Measurements from ENCODE around the gene MBOAT1.

The MBOAT1 gene

GRCh38 chr6:20233007-20233730, 20.9 kb upstream of the MBOAT1 start:
- no peak for DNase-seq

GRCh38 chr6:20232188-20232587, 19.9 kb upstream of the MBOAT1 start:
- DNase-seq = no peak

GRCh38 chr6:20230401-20231119, 18.3 kb upstream of the MBOAT1 start:
- no peak for DNase-seq

GRCh38 chr6:20229881-20230280, 17.6 kb upstream of the MBOAT1 start:
- no peak for DNase-seq

GRCh38 chr6:20227350-20227749, 15.1 kb upstream of the MBOAT1 start:
- no peak for DNase-seq

- no peak for DNase-seq
These were observed 10.9 kb upstream of the MBOAT1 start for GRCh38 chr6:20223141-20223540.

GRCh38 chr6:20221421-20221820, 9.2 kb upstream of the MBOAT1 start:
- no peak for DNase-seq

- no peak for DNase-seq
These were observed 8.1 kb upstream of the MBOAT1 start for GRCh38 chr6:20220359-20220758.

GRCh38 chr6:20217891-20218290, 5.6 kb upstream of the MBOAT1 start:
- no peak for DNase-seq

GRCh38 chr6:20217324-20217855, 5.1 kb upstream of the MBOAT1 start:
- no peak for DNase-seq

GRCh38 chr6:20215310-20215709, 3.0 kb upstream of the MBOAT1 start:
- DNase-seq = no peak

- no peak for DNase-seq
These were observed 1.1 kb upstream of the MBOAT1 start for GRCh38 chr6:20213271-20213798.

GRCh38 chr6:20211941-20212391, 303 bp downstream of the MBOAT1 start:
- DNase-seq = peak; percentile 30

GRCh38 chr6:20211037-20211940, 980 bp downstream of the MBOAT1 start:
- no peak for DNase-seq

- no peak for DNase-seq
These were observed 2.1 kb downstream of the MBOAT1 start for GRCh38 chr6:20210158-20210557.

GRCh38 chr6:20208687-20209378, 3.4 kb downstream of the MBOAT1 start:
- DNase-seq = no peak

GRCh38 chr6:20207088-20207418, 5.2 kb downstream of the MBOAT1 start:
- no peak for DNase-seq

- no peak for DNase-seq
These were observed 6.5 kb downstream of the MBOAT1 start for GRCh38 chr6:20205722-20206161.

- DNase-seq = no peak
These were observed 7.8 kb downstream of the MBOAT1 start for GRCh38 chr6:20204512-20204894.

- DNase-seq = no peak
These were observed 8.4 kb downstream of the MBOAT1 start for GRCh38 chr6:20203561-20204511.

GRCh38 chr6:20202699-20203302, 9.5 kb downstream of the MBOAT1 start:
- no peak for DNase-seq

All from activated CD8-positive, alpha-beta memory T cell treated with anti-CD3 and anti-CD28 coated beads, Interleukin-2, amount 50 U/mL, for 4 hours (primary cell).